SK-N-SH treated with all-trans-retinoic acid at 6 μM for 48 hours (cell line): ENCODE measurements around the gene YPEL1.

Experiments
- ATAC-seq: fragments of 200-7000 bp; cut with Tn5 transposase; 3 replicates; pipeline ENCODE4 v1.9.1; 2020; ENCODE audit warnings: mild to moderate bottlenecking, moderate library complexity
- BACH2 ChIP-seq: fragments of 250-450 bp; sonication (Bioruptor Pico); IDR thresholded peaks from 2 replicates; pipeline ENCODE4 v1.9.0; 2021; ENCODE audit warnings: mild to moderate bottlenecking, borderline replicate concordance
- CSDC2 ChIP-seq: fragments of 250-450 bp; sonication (Bioruptor Pico); IDR thresholded peaks from 2 replicates; pipeline ENCODE4 v1.5.0; 2020; ENCODE audit warnings: mild to moderate bottlenecking, moderate library complexity
- ESRRG ChIP-seq: fragments of 250-450 bp; sonication (Bioruptor Pico); IDR thresholded peaks from 2 replicates; pipeline ENCODE4 v1.6.1; 2021; ENCODE audit warnings: mild to moderate bottlenecking
- GLIS3 ChIP-seq: fragments of 250-450 bp; sonication (Bioruptor Pico); IDR thresholded peaks from 2 replicates; pipeline ENCODE4 v1.5.0; 2020; ENCODE audit warnings: mild to moderate bottlenecking, moderate library complexity
- ISL1 ChIP-seq: fragments of 250-450 bp; sonication (Bioruptor Pico); IDR thresholded peaks from 2 replicates; pipeline ENCODE4 v2.1.2; 2022; ENCODE audit warnings: mild to moderate bottlenecking, moderate library complexity
- OSR1 ChIP-seq: fragments of 250-450 bp; sonication (Bioruptor Pico); IDR thresholded peaks from 2 replicates; pipeline ENCODE4 v1.8.0; 2022; ENCODE audit warnings: moderate library complexity, mild to moderate bottlenecking, inconsistent platforms
- PPARA ChIP-seq: fragments of 250-450 bp; sonication (Bioruptor Pico); IDR thresholded peaks from 2 replicates; pipeline ENCODE4 v1.5.0; 2020; ENCODE audit warnings: mild to moderate bottlenecking, borderline replicate concordance
- RARB ChIP-seq: fragments of 250-450 bp; sonication (Bioruptor Pico); IDR thresholded peaks from 2 replicates; pipeline ENCODE4 v1.8.0; 2021; ENCODE audit warnings: mild to moderate bottlenecking, moderate library complexity
- SNAI2 ChIP-seq: fragments of 250-450 bp; sonication (Bioruptor Pico); IDR thresholded peaks from 2 replicates; pipeline ENCODE4 v1.5.0; 2020; ENCODE audit warnings: mild to moderate bottlenecking, moderate library complexity
- TCF4 ChIP-seq: fragments of 250-450 bp; sonication (Bioruptor Pico); IDR thresholded peaks from 2 replicates; pipeline ENCODE4 v1.8.0; 2021; ENCODE audit warnings: mild to moderate bottlenecking, moderate library complexity, borderline replicate concordance
- TOX ChIP-seq: fragments of 250-450 bp; sonication (Bioruptor Pico); IDR thresholded peaks from 2 replicates; pipeline ENCODE4 v1.8.0; 2021; ENCODE audit warnings: mild to moderate bottlenecking, moderate library complexity, borderline replicate concordance
- ZFP3 ChIP-seq: fragments of 250-450 bp; sonication (Bioruptor Pico); IDR thresholded peaks from 2 replicates; pipeline ENCODE4 v1.5.0; 2020; ENCODE audit warnings: mild to moderate bottlenecking, moderate library complexity
- ZFP30 ChIP-seq: fragments of 450-650 bp; formaldehyde crosslinking; IDR thresholded peaks from 2 replicates; pipeline ENCODE4 v1.5.0; 2022; ENCODE audit warnings: mild to moderate bottlenecking, moderate library complexity
- ZNF565 ChIP-seq: fragments of 450-650 bp; formaldehyde crosslinking; conservative IDR thresholded peaks from 2 replicates; pipeline ENCODE4 v1.5.0; 2020; ENCODE audit warnings: low read depth, mild to moderate bottlenecking, moderate library complexity
- ZNF70 ChIP-seq: fragments of 450-650 bp; formaldehyde crosslinking; IDR thresholded peaks from 2 replicates; pipeline ENCODE4 v1.5.0; 2020; ENCODE audit warnings: mild to moderate bottlenecking, moderate library complexity
- ZNF8 ChIP-seq: fragments of 450-650 bp; formaldehyde crosslinking; IDR thresholded peaks from 2 replicates; pipeline ENCODE4 v1.5.0; 2020; ENCODE audit warnings: mild to moderate bottlenecking, moderate library complexity
- TF ChIP-seq, protein P1 (sequence below): fragments of 250-450 bp; sonication (Bioruptor Pico); IDR thresholded peaks from 2 replicates; pipeline ENCODE4 v1.5.1; 2020; ENCODE audit warnings: low read depth, mild to moderate bottlenecking, moderate library complexity
- TF ChIP-seq, protein P2 (sequence below): fragments of 250-450 bp; sonication (Bioruptor Pico); IDR thresholded peaks from 2 replicates; pipeline ENCODE4 v1.5.0; 2020; ENCODE audit warnings: mild to moderate bottlenecking, moderate library complexity
- TF ChIP-seq, protein P3 (sequence below): fragments of 250-450 bp; sonication (Bioruptor Pico); IDR thresholded peaks from 2 replicates; pipeline ENCODE4 v1.8.0; 2021; ENCODE audit warnings: low read depth, mild to moderate bottlenecking, moderate library complexity, borderline replicate concordance
- TF ChIP-seq, protein P4 (sequence below): fragments of 250-450 bp; sonication (Bioruptor Pico); IDR thresholded peaks from 2 replicates; pipeline ENCODE4 v1.5.1; 2021; ENCODE audit warnings: mild to moderate bottlenecking, moderate library complexity

The YPEL1 gene

DNA sequence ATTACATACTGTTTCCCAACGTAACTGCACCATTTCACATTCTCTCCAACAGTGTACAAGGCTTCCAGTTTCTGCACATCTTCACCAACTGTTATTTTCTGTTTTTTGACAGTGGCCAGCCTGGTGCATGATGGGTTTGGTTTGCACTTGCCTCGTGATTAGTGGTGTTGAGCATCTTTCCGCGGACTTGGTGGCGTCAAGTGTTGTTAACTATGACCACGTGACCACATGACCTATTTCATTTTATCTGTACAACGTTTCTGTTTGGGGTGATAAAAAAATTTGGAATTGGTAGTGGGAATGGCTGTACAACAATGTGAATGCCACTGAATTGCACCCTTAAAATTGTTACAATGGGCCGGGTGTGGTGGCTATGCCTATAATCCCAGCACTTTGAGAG lies 2.5 kb upstream of the YPEL1 start (continued):
- TF ChIP-seq, protein P1, sequence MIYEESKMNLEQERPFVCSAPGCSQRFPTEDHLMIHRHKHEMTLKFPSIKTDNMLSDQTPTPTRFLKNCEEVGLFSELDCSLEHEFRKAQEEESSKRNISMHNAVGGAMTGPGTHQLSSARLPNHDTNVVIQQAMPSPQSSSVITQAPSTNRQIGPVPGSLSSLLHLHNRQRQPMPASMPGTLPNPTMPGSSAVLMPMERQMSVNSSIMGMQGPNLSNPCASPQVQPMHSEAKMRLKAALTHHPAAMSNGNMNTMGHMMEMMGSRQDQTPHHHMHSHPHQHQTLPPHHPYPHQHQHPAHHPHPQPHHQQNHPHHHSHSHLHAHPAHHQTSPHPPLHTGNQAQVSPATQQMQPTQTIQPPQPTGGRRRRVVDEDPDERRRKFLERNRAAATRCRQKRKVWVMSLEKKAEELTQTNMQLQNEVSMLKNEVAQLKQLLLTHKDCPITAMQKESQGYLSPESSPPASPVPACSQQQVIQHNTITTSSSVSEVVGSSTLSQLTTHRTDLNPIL (CRISPR knock-in tag), result no peak
- no peak for TF ChIP-seq PPARA (CRISPR knock-in tag)

DNA sequence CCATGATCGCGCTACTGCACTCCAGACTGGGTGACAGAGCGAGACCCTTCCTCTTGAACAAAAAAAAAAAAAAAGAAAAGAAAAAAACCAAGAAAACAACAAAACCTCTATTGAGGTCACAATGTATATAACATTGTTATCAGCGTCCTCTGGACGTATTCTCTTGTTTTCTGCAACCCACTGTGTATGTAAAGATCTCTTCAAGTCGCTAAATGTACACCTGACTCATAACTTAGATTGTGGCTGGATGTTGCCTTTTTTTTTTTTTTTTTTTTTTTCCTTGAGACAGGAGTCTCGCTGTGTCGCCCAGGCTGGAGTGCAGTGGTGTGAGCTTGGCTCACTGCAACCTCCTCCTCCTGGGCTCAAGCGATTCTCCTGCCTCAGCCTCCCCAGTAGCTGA lies 1.4 kb upstream of the YPEL1 start:
- TF ChIP-seq CSDC2 (CRISPR knock-in tag), result no peak
- TF ChIP-seq, protein P2, sequence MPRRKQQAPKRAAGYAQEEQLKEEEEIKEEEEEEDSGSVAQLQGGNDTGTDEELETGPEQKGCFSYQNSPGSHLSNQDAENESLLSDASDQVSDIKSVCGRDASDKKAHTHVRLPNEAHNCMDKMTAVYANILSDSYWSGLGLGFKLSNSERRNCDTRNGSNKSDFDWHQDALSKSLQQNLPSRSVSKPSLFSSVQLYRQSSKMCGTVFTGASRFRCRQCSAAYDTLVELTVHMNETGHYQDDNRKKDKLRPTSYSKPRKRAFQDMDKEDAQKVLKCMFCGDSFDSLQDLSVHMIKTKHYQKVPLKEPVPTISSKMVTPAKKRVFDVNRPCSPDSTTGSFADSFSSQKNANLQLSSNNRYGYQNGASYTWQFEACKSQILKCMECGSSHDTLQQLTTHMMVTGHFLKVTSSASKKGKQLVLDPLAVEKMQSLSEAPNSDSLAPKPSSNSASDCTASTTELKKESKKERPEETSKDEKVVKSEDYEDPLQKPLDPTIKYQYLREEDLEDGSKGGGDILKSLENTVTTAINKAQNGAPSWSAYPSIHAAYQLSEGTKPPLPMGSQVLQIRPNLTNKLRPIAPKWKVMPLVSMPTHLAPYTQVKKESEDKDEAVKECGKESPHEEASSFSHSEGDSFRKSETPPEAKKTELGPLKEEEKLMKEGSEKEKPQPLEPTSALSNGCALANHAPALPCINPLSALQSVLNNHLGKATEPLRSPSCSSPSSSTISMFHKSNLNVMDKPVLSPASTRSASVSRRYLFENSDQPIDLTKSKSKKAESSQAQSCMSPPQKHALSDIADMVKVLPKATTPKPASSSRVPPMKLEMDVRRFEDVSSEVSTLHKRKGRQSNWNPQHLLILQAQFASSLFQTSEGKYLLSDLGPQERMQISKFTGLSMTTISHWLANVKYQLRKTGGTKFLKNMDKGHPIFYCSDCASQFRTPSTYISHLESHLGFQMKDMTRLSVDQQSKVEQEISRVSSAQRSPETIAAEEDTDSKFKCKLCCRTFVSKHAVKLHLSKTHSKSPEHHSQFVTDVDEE (CRISPR knock-in tag), result no peak
- no peak for TF ChIP-seq SNAI2 (CRISPR knock-in tag)
- TF ChIP-seq OSR1 (CRISPR knock-in tag), result no peak
- no peak for TF ChIP-seq TCF4 (CRISPR knock-in tag)
- TF ChIP-seq ZNF565 (CRISPR knock-in tag), result no peak
- no peak for TF ChIP-seq ZFP30 (CRISPR knock-in tag)
- TF ChIP-seq, protein P3, sequence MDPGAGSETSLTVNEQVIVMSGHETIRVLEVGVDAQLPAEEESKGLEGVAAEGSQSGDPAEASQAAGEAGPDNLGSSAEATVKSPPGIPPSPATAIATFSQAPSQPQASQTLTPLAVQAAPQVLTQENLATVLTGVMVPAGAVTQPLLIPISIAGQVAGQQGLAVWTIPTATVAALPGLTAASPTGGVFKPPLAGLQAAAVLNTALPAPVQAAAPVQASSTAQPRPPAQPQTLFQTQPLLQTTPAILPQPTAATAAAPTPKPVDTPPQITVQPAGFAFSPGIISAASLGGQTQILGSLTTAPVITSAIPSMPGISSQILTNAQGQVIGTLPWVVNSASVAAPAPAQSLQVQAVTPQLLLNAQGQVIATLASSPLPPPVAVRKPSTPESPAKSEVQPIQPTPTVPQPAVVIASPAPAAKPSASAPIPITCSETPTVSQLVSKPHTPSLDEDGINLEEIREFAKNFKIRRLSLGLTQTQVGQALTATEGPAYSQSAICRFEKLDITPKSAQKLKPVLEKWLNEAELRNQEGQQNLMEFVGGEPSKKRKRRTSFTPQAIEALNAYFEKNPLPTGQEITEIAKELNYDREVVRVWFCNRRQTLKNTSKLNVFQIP, result no peak
- TF ChIP-seq, protein P1 (CRISPR knock-in tag), result no peak
- no peak for TF ChIP-seq TOX (CRISPR knock-in tag)
- no peak for TF ChIP-seq ZFP3 (CRISPR knock-in tag)
- TF ChIP-seq ZNF8, result no peak
- no peak for TF ChIP-seq PPARA (CRISPR knock-in tag)
- TF ChIP-seq, protein P4, sequence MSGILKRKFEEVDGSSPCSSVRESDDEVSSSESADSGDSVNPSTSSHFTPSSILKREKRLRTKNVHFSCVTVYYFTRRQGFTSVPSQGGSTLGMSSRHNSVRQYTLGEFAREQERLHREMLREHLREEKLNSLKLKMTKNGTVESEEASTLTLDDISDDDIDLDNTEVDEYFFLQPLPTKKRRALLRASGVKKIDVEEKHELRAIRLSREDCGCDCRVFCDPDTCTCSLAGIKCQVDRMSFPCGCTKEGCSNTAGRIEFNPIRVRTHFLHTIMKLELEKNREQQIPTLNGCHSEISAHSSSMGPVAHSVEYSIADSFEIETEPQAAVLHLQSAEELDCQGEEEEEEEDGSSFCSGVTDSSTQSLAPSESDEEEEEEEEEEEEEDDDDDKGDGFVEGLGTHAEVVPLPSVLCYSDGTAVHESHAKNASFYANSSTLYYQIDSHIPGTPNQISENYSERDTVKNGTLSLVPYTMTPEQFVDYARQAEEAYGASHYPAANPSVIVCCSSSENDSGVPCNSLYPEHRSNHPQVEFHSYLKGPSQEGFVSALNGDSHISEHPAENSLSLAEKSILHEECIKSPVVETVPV (CRISPR knock-in tag), result no peak
- TF ChIP-seq GLIS3, result no peak
- TF ChIP-seq RARB (CRISPR knock-in tag), result no peak
- no peak for TF ChIP-seq ISL1 (CRISPR knock-in tag)
- TF ChIP-seq BACH2 (CRISPR knock-in tag), result no peak
- no peak for TF ChIP-seq ESRRG (CRISPR knock-in tag)
- TF ChIP-seq ZNF70, result no peak
- no peak for ATAC-seq

DNA sequence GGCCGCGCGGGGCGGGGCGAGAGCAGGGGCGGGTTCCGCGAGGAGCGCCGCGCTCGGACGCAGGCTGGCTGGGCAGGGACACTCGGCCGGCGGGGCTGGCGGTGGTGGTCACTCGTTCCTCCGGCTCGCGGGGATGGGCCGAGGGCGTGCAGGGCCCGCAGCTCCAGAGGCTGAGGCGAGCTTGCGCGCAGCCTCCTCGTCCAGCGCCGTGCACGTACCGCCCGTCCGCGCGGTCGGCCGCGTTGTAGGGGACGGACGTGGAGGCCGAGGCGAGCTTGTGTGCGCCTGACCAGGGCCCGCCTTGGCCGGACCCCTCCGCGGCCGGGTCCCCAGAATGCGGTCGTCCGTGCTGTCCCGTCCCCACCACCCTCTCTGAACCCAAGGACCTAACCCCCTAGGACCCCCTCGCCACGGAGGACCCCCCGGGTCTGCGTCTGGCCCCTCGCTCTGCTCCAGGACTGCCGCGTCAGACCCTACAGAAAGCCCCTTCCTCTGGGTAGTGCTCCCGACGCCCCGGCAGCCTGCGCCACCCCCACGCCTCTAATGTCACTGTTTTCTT lies 569 bp upstream of the YPEL1 start:
- TF ChIP-seq, protein P2 (CRISPR knock-in tag), result 0 out of 2 replicates have a peak, but pooled peaks have one; percentile 13
- no peak for TF ChIP-seq TOX (CRISPR knock-in tag)
- 0 out of 2 replicates have a peak, but pooled peaks have one; percentile 42 for TF ChIP-seq GLIS3
- TF ChIP-seq ZFP3 (CRISPR knock-in tag), result 0 out of 2 replicates have a peak, but pooled peaks have one; percentile 55
- ATAC-seq, result peak; percentile 72
